Endodermal cell (in vitro differentiated cells): ENCODE data around the gene FZD10. TPM values are rescaled to one million over a fixed set of nuclear protein-coding genes. Genes with fewer than 3 reads are reported as not detected.
A peak's percentile ranks its signal among the peaks of the same experiment; 100 is the strongest.

ENCODE experiments used
- DNase-seq: peaks from one replicate; pipeline ENCODE4 v3.0.0-alpha.2; 2017
- H3K27ac ChIP-seq: 2 replicates; pipeline ENCODE4 v1.5.1; 2013; ENCODE audit warnings: mild to moderate bottlenecking, low read depth, low read length, moderate library complexity
- H3K27me3 ChIP-seq: 2 replicates; pipeline ENCODE4 v1.6.1; 2013; ENCODE audit warnings: mild to moderate bottlenecking, low read length, moderate library complexity; ENCODE audit not compliant: insufficient read depth, control insufficient read depth, poor library complexity, severe bottlenecking
- H3K36me3 ChIP-seq: 2 replicates; pipeline ENCODE4 v1.7.0; 2013; ENCODE audit warnings: mild to moderate bottlenecking, low read length, moderate library complexity; ENCODE audit not compliant: control insufficient read depth, insufficient read depth
- H3K4me1 ChIP-seq: one replicate; pipeline ENCODE4 v1.7.0; 2013; ENCODE audit warnings: low read length; ENCODE audit not compliant: control insufficient read depth, insufficient read depth
- H3K4me3 ChIP-seq: 2 replicates; pipeline ENCODE4 v1.5.1; 2013; ENCODE audit warnings: mild to moderate bottlenecking, low read length, moderate library complexity
- H3K9ac ChIP-seq: 2 replicates; pipeline ENCODE4 v1.6.1; 2013; ENCODE audit warnings: mild to moderate bottlenecking, low read length, moderate library complexity; ENCODE audit not compliant: poor library complexity, severe bottlenecking; ENCODE audit errors: extremely low read depth
- H3K9me3 ChIP-seq: 2 replicates; pipeline ENCODE4 v1.6.1; 2013; ENCODE audit warnings: mild to moderate bottlenecking, low read length, moderate library complexity; ENCODE audit not compliant: control insufficient read depth
- H3K27ac Mint-ChIP-seq: 2 replicates; pipeline ENCODE4 v1.8.0; 2020; ENCODE audit warnings: mixed read lengths
- H3K27me3 Mint-ChIP-seq: 2 replicates; pipeline ENCODE4 v1.8.0; 2021; ENCODE audit warnings: mild to moderate bottlenecking, mixed read lengths; ENCODE audit not compliant: insufficient read depth
- H3K36me3 Mint-ChIP-seq: 2 replicates; pipeline ENCODE4 v1.8.0; 2020; ENCODE audit warnings: low read depth, mixed read lengths
- H3K4me1 Mint-ChIP-seq: 2 replicates; pipeline ENCODE4 v1.8.0; 2020; ENCODE audit warnings: mixed read lengths
- H3K4me3 Mint-ChIP-seq: 2 replicates; pipeline ENCODE4 v1.8.0; 2020; ENCODE audit warnings: mild to moderate bottlenecking, moderate library complexity, mixed read lengths
- H3K9me3 Mint-ChIP-seq: 2 replicates; pipeline ENCODE4 v1.8.0; 2020; ENCODE audit warnings: mild to moderate bottlenecking, mixed read lengths
- WGBS, 2 experiments: methylation state at CpG; one replicate each; pipeline versions ENCODE4 v1.1.5 to v1.1.7; 2013; ENCODE audit warnings: missing lambda C conversion rate in 2 of 2, mixed read lengths in 1 of 2; ENCODE audit not compliant: insufficient coverage in 1 of 2, insufficient read length in 1 of 2; 5-methylcytosine and 5-hydroxymethylcytosine counted together
- total RNA-seq, 2 donors: library from RNA; stranded (reverse); fragmentation: NEBNext Ultra II Directional in 1 of 2; extraction: Animal tissue kit (Norgen Biotek cat#: 25700) in 1 of 2; gene quantifications; 2 replicates in 1 of 2; 3 replicates in 1 of 2; pipeline ENCODE4 v1.2.1, GENCODE V29; 2021
- TF ChIP-seq, protein P1 (sequence below): fragments of 200-600 bp; sonication (generic); conservative IDR thresholded peaks from 2 replicates; pipeline ENCODE4 v1.5.0; 2021; ENCODE audit warnings: antibody characterized with exemption, mild to moderate bottlenecking

Gene FZD10
- total RNA-seq, 2 donors from 2014 or later = 0.18 TPM; not detected in 1

DNA sequence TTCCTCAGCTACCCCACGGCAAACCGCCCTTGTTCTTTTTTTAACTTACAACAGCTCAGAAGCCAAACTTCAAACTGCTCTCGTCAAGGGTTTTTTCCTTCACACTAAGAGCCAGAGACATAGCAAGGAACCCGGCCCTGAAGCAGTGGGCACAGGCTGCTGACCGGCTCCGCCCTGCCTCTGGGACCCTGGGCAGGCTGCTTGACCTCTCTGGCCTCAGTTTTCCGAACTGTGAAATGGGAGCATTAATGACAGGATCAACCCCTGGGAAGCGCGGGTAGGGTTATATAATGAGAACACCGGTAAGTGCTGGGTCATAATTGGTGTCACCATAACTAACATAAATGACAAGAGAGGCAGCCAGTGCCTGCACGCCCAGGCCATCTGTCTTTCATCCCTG lies 21.2 kb upstream of the FZD10 start:
- peaks cover 3% of the 10 kb centered on the region for H3K4me1 Mint-ChIP-seq

DNA sequence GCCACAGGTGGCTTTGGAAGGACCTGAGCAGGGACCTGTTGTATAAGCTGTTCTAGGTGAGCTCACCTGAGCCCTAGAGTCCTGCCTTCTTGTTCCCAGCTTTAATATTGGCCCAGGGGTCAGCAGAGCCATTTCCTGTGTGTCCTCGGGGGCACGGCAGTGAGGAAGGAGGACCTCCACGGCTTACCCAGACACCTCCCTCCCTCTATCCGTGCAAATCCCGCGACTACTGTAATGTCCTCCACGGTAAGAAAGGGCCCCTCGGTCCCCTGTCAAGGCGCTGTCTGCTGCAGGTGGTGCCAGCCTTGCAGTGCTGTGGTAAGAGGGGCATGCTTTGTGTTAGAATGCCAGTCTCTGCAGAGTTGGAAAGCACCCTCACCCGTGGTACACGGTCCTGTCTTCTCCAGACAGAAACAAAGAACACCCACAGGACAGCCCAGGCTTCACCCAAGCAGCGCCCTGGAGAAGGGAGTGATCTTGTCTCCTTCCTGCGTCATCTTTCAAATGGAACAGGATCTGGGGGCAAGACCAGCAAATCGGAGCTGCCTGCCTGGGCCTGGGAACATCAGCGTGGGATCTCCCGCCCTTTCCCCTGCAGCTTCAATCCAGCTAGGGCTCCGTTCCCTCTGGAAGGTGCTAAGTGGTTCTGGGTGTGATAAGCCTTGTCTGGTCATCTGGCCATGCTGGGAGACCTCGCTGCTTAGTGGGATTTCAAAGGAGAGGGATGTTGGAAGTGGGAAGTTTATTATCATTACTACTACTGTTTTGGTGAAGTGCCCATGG lies 20.2 kb upstream of the FZD10 start:
- TF ChIP-seq, protein P1, sequence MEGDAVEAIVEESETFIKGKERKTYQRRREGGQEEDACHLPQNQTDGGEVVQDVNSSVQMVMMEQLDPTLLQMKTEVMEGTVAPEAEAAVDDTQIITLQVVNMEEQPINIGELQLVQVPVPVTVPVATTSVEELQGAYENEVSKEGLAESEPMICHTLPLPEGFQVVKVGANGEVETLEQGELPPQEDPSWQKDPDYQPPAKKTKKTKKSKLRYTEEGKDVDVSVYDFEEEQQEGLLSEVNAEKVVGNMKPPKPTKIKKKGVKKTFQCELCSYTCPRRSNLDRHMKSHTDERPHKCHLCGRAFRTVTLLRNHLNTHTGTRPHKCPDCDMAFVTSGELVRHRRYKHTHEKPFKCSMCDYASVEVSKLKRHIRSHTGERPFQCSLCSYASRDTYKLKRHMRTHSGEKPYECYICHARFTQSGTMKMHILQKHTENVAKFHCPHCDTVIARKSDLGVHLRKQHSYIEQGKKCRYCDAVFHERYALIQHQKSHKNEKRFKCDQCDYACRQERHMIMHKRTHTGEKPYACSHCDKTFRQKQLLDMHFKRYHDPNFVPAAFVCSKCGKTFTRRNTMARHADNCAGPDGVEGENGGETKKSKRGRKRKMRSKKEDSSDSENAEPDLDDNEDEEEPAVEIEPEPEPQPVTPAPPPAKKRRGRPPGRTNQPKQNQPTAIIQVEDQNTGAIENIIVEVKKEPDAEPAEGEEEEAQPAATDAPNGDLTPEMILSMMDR = no peak
- Mint-ChIP-seq H3K9me3 (no peaks in the 10 kb centered on the region), H3K27me3 (peaks cover 99% of the 10 kb centered on the region), H3K27ac (no peak overlapping the region), H3K4me3 (no peak overlapping the region), H3K4me1 (peaks cover 3% of the 10 kb centered on the region), H3K36me3 (no peaks in the 10 kb centered on the region)
- H3K27me3 ChIP-seq = peaks cover 94% of the 10 kb centered on the region
- H3K36me3 ChIP-seq = no peaks in the 10 kb centered on the region
- H3K4me3 ChIP-seq = no peak overlapping the region
- H3K9ac ChIP-seq = no peak overlapping the region
- H3K9me3 ChIP-seq = no peaks in the 10 kb centered on the region
- no peaks in the 10 kb centered on the region for H3K4me1 ChIP-seq
- H3K27ac ChIP-seq = no peak overlapping the region
- 84 to 87% methylated on average over 4 to 18 of the region's 18 CpGs for WGBS, 2 experiments
- DNase-seq = peak; percentile 85

More for the DNA sequence above, 21.2 kb upstream of the FZD10 start:
- Histone ChIP-seq H3K27ac (no peak overlapping the region), H3K27me3 (peaks cover 94% of the 10 kb centered on the region), H3K9ac (no peak overlapping the region), H3K9me3 (no peaks in the 10 kb centered on the region), H3K4me3 (no peak overlapping the region), H3K36me3 (no peaks in the 10 kb centered on the region), H3K4me1 (no peaks in the 10 kb centered on the region)
- DNase-seq = no peak
- Mint-ChIP-seq H3K36me3 (no peaks in the 10 kb centered on the region), H3K9me3 (no peaks in the 10 kb centered on the region), H3K27ac (no peak overlapping the region), H3K27me3 (peaks cover 99% of the 10 kb centered on the region), H3K4me3 (no peak overlapping the region)
- 94 to 95% methylated on average over 6 to 11 of the region's 11 CpGs for WGBS, 2 experiments
- TF ChIP-seq, protein P1 = no peak

DNA sequence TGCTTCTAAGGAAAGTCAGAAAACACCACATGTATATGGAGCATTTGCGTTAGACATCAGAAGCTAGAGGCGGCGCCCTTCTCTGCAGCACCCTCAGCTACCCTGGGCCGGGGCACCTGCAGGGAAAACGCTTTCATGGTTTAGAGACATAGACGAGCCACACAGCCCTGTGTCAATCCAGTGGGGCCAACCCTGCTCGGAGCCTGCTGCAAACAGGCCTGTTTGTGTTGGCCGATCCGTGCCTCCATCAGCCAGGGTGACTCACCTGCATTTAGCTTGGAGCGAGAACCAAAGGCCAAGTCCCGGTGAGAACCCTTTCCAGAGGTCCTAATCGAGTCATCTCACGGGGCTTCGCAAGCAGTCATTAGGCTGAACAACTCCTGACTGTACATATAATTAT lies 19.5 kb upstream of the FZD10 start:
- H3K4me3 ChIP-seq = no peak overlapping the region
- TF ChIP-seq, protein P1 = no peak
- H3K27me3 ChIP-seq = peaks cover 94% of the 10 kb centered on the region
- no peak overlapping the region for H3K4me3 Mint-ChIP-seq
- 88 to 90% methylated on average over 14 of the region's 14 CpGs for WGBS, 2 experiments
- no peaks in the 10 kb centered on the region for H3K9me3 Mint-ChIP-seq
- peaks cover 3% of the 10 kb centered on the region for H3K4me1 Mint-ChIP-seq
- H3K27ac Mint-ChIP-seq = no peak overlapping the region
- H3K36me3 ChIP-seq = no peaks in the 10 kb centered on the region
- no peaks in the 10 kb centered on the region for H3K36me3 Mint-ChIP-seq
- DNase-seq = peak; percentile 60
- H3K27me3 Mint-ChIP-seq = peaks cover 97% of the 10 kb centered on the region
- H3K27ac ChIP-seq = no peak overlapping the region
- no peaks in the 10 kb centered on the region for H3K4me1 ChIP-seq
- H3K9ac ChIP-seq = no peak overlapping the region
- no peaks in the 10 kb centered on the region for H3K9me3 ChIP-seq
